Right cardiac atrium (tissue), 5 donors: ENCODE measurements around the gene MAP2K1. TPM values are rescaled to one million over a fixed set of nuclear protein-coding genes. Genes with fewer than 3 reads are reported as not detected.
"Not testable (repeated sequence)": the region's sequence is repeated elsewhere in the genome, so short reads cannot be mapped to it uniquely, and the experiment has no call there.

Experiments
- ATAC-seq, 2 donors: fragments of 200-7000 bp; cut with Tn5 transposase; one replicate each; pipeline versions ENCODE4 v1.8.0 to v1.9.1; 2020; ENCODE audit warnings: moderate library complexity in 2 of 2, mild to moderate bottlenecking in 1 of 2
- DNase-seq, 3 donors: peaks; one replicate each; pipeline ENCODE4 v3.0.0-alpha.2; 2020
- H3K27ac ChIP-seq: one replicate; pipeline ENCODE4 v1.5.1; 2013; ENCODE audit warnings: mild to moderate bottlenecking, low read length, control low read depth, moderate library complexity
- H3K27me3 ChIP-seq: one replicate; pipeline ENCODE4 v1.6.1; 2013; ENCODE audit not compliant: control insufficient read depth, insufficient read depth
- H3K4me1 ChIP-seq: one replicate; pipeline ENCODE4 v1.6.1; 2013; ENCODE audit warnings: low read length; ENCODE audit not compliant: control insufficient read depth, insufficient read depth
- H3K4me3 ChIP-seq: one replicate; pipeline ENCODE4 v1.5.1; 2013; ENCODE audit warnings: low read length, control low read depth
- H3K9me3 ChIP-seq: one replicate; pipeline ENCODE4 v1.6.1; 2013; ENCODE audit warnings: low read length; ENCODE audit not compliant: control insufficient read depth
- WGBS: extraction: QIAGEN DNeasy Blood & Tissue Kit; methylation state at CpG from one replicate; pipeline ENCODE4 v1.1.7; 2013; 5-methylcytosine and 5-hydroxymethylcytosine counted together
- intact Hi-C, 4 donors: fragments of 100-400 bp; cut with DNase I; formaldehyde crosslinking; loops; one replicate each; pipeline versions ENCODE4 v1.11.0 to v1.14.0; 2022 to 2023
- polyA plus RNA-seq: library from polyadenylated mRNA; stranded (reverse); fragments of 200-250 nt; gene quantifications from one replicate; pipeline ENCODE4 v1.2.3, GENCODE V29; 2013
- total RNA-seq, 4 donors: library from RNA; stranded (reverse); fragmentation: NEBNext Ultra II Directional; extraction: Animal tissue kit (Norgen Biotek cat#: 25700); gene quantifications; one replicate each; pipeline ENCODE4 v1.2.1, GENCODE V29; 2021
- donor health status: healthy with polysubstance abuse.
- donor health status: DM: no; HTN: yes; CAD: no.
- donor health status: DM: no; HTN: no; CAD: no.
- donor health status: DM: no; HTN: yes; CAD: no; lungs with severe emphysema.
- donor health status: DM: yes; HTN: yes; CAD: no.

Gene MAP2K1
- total and polyA plus RNA-seq, 5 donors = 32.6 to 45.9 (median 38.4) TPM

DNA sequence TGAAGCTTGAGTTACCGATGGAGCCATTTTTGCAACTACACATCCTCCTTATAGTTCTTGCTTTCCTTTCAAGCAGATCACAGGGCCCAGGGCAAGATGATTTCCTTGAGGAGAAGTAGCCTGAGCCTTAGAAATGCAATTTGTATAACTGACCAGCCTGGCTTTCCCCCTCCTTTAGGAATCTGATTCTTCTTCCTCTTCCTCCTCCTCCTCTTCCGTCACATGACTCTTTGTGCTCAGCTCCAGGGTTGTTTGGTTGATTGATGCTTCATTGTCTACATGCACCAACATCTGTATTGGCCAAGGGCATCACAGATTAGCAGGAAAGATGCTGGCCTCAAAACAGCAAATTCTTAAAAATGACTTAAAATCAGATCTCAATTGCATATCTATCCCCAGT lies 107.5 kb downstream of the MAP2K1 start:
- DNase-seq (no peak), ATAC-seq (no peak)
- Histone ChIP-seq H3K27ac (no peak overlapping the region), H3K27me3 (no peaks in the 10 kb centered on the region), H3K4me1 (peaks cover 3% of the 10 kb centered on the region), H3K4me3 (no peak overlapping the region), H3K9me3 (no peaks in the 10 kb centered on the region)
- WGBS = 77% methylated on average over 2 of the region's 2 CpGs
- intact Hi-C loops = loop anchor here in 2 of 4 donors (10.0 kb wide), 2 partner anchors 99 to 109 kb away; partner anchors contain the start of gene MAP2K1 (in 1 of the 2)

DNA sequence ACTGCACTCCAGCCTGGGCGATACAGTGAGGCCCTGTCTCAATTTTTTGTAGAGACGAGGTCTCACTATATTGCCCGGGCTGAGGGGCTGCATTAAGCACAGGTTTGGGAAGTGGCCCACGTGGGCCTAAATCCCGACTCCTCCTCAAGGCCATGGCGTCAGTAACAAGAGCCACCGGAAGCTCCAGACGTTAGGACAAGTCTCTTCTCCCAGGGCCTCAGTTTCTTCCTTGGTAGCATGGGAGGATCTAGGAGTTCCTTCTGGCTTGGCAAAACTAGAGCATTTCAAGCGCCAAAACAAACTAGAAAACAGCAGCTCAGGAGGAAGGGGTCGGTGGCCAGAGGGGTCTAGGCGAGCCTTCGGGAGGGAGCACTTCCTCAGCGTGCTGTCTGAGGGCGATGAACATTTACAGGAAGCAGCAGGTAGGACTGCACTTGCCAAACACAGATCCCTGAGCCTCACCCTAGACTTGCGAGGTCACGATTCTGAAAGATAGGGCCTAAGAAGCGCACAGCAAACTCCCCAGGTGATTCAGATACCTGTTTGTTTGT lies 110.3 kb downstream of the MAP2K1 start:
- ATAC-seq = peak; percentile 37 to 49

GRCh38 chr15:66497502-66498455 lies 111.1 kb downstream of the MAP2K1 start, which contains the start of gene SNAPC5:
Gene SNAPC5 (minus strand): TSS chr15:66497762. CDS start chr15:66497731, 31 bp downstream.
- 7% methylated on average over 43 of the region's 43 CpGs for WGBS
- Histone ChIP-seq H3K9me3 (no peaks in the 10 kb centered on the region), H3K27ac (peak within 1 kb of the TSS; percentile 89), H3K27me3 (no peaks in the 10 kb centered on the region), H3K4me3 (peak within 1 kb of the TSS; percentile 81), H3K4me1 (peaks cover 3% of the 10 kb centered on the region)
- peak; percentile 96 for ATAC-seq
- DNase-seq = peak; percentile 97 to 99 (median 98)
- intact Hi-C loops = loop anchor here in 2 of 4 donors (10.0 kb wide), 2 partner anchors 103 to 113 kb away; partner anchors contain the start of gene MAP2K1 (in 1 of the 2)

More for the DNA sequence above, 110.3 kb downstream of the MAP2K1 start:
- 17% methylated on average over 17 of the region's 17 CpGs for WGBS
- Histone ChIP-seq H3K27ac (peak overlapping the region; percentile 89), H3K4me3 (peak overlapping the region; percentile 81), H3K27me3 (no peaks in the 10 kb centered on the region), H3K9me3 (no peaks in the 10 kb centered on the region), H3K4me1 (peaks cover 3% of the 10 kb centered on the region)
- intact Hi-C loops = loop anchor here in 2 of 4 donors (10.0 kb wide), 2 partner anchors 102 to 112 kb away; partner anchors contain the start of gene MAP2K1 (in 1 of the 2)
- no peak for DNase-seq

DNA sequence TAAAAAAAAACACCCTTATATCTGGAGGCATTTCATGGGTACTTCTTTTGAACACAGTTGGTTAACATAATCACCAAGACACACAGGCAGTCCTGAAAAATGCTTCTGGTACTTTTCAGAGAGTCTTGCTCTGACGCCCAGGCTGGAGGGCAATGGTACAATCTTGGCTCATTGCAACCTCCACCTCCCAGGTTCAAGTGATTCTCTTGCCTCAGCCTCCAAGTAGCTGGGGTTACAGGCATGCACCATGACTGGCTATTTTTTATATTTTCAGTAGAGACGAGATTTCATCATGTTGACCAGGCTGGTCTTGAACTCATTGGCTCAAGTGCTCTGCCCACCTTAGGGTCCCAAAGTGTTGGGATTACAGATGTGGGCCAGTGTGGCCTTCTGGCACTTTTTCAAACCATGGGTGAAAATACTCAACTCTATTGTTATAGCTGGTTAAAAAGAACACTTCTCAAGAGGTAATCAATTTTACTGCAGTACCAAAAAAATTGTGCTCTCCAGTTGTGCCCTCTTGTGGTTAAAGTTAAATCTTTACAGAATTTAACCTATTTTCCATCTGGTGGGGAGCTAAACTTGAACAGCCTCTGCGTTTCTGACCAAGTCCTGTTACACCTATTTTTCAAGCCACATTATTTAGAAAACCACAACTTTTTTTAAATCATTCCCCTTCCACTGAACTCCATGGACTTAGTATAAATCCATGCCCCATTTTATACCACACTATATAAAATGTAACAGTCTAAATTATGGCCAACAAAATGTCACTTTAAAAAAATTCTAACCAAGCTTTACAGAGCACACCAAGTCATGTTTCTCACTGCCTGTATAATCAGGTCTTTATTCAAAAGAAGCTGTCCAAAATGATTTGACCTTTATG lies 112.0 kb downstream of the MAP2K1 start:
- ATAC-seq (no peak), DNase-seq (no peak)
- no peak overlapping the region for H3K27ac ChIP-seq
- no peak overlapping the region for H3K4me3 ChIP-seq
- no peaks in the 10 kb centered on the region for H3K9me3 ChIP-seq
- intact Hi-C loops = loop anchor here in 2 of 4 donors (10.0 kb wide), 2 partner anchors 104 to 114 kb away; partner anchors contain the start of gene MAP2K1 (in 1 of the 2)
- H3K4me1 ChIP-seq = peaks cover 3% of the 10 kb centered on the region
- 46% methylated on average over 3 of the region's 3 CpGs for WGBS
- no peaks in the 10 kb centered on the region for H3K27me3 ChIP-seq

DNA sequence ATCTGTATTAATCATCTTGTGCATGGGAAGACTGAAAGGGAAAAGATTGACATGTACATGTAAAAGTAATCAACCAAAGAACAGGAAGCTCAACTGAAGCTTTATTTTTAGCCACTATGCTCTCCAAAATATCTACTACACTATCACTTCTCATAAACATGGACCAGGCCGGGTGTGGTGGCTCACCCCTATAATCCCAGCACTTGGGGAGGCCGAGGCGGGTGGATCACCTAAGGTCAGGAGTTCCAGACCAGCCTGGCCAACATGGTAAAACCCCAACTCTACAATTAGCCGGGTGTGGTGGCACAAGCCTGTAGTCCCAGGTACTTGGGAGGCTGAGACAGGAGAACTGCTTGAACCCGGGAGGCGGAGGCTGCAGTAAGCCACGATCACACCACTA lies 113.6 kb downstream of the MAP2K1 start:
- H3K27me3 ChIP-seq, H3K9me3 ChIP-seq, H3K4me3 ChIP-seq, ATAC-seq, intact Hi-C loops, H3K27ac ChIP-seq, H3K4me1 ChIP-seq, DNase-seq: not testable (repeated sequence)
- WGBS = 81% methylated on average over 7 of the region's 7 CpGs

- no peak for DNase-seq
- WGBS = 77% methylated on average over 10 of the region's 10 CpGs
- ATAC-seq = no peak
- Histone ChIP-seq H3K27ac (no peak overlapping the region), H3K9me3 (no peaks in the 10 kb centered on the region), H3K4me3 (no peak overlapping the region), H3K27me3 (no peaks in the 10 kb centered on the region), H3K4me1 (no peaks in the 10 kb centered on the region)
- intact Hi-C loops = no loop called here
Observed at GRCh38 chr15:66502491-66502890, 115.8 kb downstream of the MAP2K1 start.

DNA sequence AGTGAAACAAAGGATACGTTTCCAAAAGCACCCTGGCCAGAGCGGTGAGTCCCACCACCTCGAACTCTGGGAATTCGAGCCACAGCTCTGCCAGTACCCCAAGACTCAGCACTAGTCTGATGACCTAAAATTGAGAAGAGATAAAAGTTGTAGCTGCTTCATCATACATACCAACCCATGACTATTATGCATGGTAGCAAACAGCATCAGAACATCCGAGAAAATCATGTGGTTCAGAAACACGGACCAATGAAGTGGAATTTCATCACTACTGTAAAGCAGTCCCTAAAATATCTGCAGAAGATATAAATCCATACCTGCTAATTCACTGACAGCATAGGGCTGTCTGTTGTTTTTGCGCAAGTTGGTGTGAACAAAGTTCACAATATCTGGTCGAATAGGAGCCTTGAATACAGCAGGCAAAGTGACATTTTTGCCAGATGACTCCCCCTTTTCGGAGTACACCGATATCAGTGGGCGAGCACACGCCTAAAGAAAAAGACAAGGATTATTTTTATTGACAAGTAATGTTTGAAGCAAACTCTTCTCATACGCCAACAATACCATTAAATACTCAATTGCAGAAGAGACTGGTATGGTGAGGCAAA lies 116.4 kb downstream of the MAP2K1 start:
- peak overlapping the region; percentile 75 for H3K4me3 ChIP-seq
- H3K9me3 ChIP-seq, H3K27me3 ChIP-seq, H3K4me1 ChIP-seq, intact Hi-C loops, DNase-seq, ATAC-seq, H3K27ac ChIP-seq: not testable (repeated sequence)
- 49% methylated on average over 13 of the region's 13 CpGs for WGBS

GRCh38 chr15:66503780-66504562 lies 117.3 kb downstream of the MAP2K1 start:
- ATAC-seq = peak in 1 of 2 donors; percentile 1
- no peak for DNase-seq
- intact Hi-C loops = loop anchor here in 1 of 4 donors (2.0 kb wide), 1 partner anchor 117 kb away; the partner anchor contains the start of gene MAP2K1
- peak overlapping the region; percentile 75 for H3K4me3 ChIP-seq
- peak overlapping the region; percentile 94 for H3K27ac ChIP-seq
- no peaks in the 10 kb centered on the region for H3K27me3 ChIP-seq
- no peaks in the 10 kb centered on the region for H3K4me1 ChIP-seq
- under 1% methylated on average over 12 of the region's 12 CpGs for WGBS
- no peaks in the 10 kb centered on the region for H3K9me3 ChIP-seq

DNA sequence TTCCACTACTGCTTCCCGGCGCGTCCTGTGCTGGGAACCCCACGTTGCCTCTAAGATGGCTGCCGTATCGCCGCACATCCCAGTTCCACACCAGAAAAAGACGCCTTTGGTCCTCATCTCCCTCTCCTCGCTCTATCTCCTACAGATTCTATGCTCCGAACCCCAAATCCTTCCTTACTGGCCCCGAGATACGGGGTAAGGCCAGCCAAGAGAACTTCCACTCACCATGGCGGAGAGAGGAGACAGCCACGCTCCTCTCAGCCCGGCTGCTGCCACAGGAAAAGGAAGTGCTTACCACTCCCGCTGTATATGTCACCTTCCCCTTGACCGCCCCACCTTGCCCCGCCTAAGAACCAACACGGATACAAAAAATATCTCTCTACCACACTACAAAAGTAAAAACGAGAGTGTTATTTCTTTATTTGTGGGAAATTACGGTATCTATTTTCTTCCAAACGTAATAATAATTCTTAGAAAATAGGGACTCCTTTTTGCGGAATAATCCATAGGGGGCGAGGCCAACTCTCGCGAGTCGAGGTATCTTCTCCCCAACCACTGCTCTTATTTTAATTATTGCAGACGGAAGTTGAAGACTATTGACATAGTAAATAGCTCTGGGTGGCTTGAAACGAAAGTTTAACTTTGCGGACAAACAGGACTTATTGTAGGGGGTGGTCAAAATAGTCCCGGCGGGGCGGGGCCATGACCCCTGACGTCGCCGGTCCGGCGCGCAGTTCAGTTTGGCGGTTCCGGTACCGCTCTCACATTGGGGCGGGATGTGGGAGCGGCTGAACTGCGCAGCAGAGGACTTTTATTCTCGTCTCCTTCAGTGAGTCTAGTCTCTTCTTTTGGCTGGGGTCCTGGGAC lies 118.1 kb downstream of the MAP2K1 start, which contains the start of the genes RPL4 and ZWILCH:
RPL4 (minus strand) TSS at position 293 of the 867 bp plus-strand sequence; CDS start at position 228, 65 bp downstream.
ZWILCH (plus strand) TSS at position 764 of the 867 bp plus-strand sequence; CDS start at position 777, 13 bp downstream.
- Histone ChIP-seq H3K9me3 (no peaks in the 10 kb centered on the region), H3K27me3 (no peaks in the 10 kb centered on the region), H3K27ac (peak within 1 kb of the TSS; percentile 94), H3K4me3 (peak within 1 kb of the TSS; percentile 75), H3K4me1 (no peaks in the 10 kb centered on the region)
- WGBS = under 1% methylated on average over 46 of the region's 46 CpGs
- peak; percentile 96 for ATAC-seq
- peak; percentile 88 to 92 (median 92) for DNase-seq
- intact Hi-C loops = loop anchor here in 1 of 4 donors (2.0 kb wide), 1 partner anchor 118 kb away; the partner anchor contains the start of gene MAP2K1
